ENCODE data around the gene TOLLIP. TPM values are rescaled to one million over a fixed set of nuclear protein-coding genes. Genes with fewer than 3 reads are reported as not detected.

TOLLIP gene
- polyA plus RNA-seq, 2 of the 4 experiments (the other 2 are of a cell fraction) = 26.5 to 37.9 TPM

- POLR2A ChIA-PET = no interaction called here
- ATAC-seq = no peak
- no peak for FAIRE-seq
- Histone ChIP-seq H3K9me3 (no peaks in the 10 kb centered on the region), H3K4me1 (no peaks in the 10 kb centered on the region), H3K4me3 (no peak overlapping the region), H3K27ac (no peak overlapping the region), H3K4me2 (no peak overlapping the region)
- no peak for DNase-seq (ENCODE audit: low read depth in 1 of 2, low spot score in 1 of 2)
- no peak for TF ChIP-seq ZC3H11A (IDR thresholded peaks at IDR 0.05)
- TF ChIP-seq FOSL2 (IDR thresholded peaks at IDR 0.05) = no peak
- no peak for TF ChIP-seq FOSL2 (CRISPR knock-in tag; IDR thresholded peaks at IDR 0.05)
- TF ChIP-seq, protein P1, sequence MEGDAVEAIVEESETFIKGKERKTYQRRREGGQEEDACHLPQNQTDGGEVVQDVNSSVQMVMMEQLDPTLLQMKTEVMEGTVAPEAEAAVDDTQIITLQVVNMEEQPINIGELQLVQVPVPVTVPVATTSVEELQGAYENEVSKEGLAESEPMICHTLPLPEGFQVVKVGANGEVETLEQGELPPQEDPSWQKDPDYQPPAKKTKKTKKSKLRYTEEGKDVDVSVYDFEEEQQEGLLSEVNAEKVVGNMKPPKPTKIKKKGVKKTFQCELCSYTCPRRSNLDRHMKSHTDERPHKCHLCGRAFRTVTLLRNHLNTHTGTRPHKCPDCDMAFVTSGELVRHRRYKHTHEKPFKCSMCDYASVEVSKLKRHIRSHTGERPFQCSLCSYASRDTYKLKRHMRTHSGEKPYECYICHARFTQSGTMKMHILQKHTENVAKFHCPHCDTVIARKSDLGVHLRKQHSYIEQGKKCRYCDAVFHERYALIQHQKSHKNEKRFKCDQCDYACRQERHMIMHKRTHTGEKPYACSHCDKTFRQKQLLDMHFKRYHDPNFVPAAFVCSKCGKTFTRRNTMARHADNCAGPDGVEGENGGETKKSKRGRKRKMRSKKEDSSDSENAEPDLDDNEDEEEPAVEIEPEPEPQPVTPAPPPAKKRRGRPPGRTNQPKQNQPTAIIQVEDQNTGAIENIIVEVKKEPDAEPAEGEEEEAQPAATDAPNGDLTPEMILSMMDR (IDR thresholded peaks at IDR 0.05) = no peak
- no peak for TF ChIP-seq ELK1 (IDR thresholded peaks at IDR 0.05; ENCODE audit: low read depth, low read length)
- TF ChIP-seq, protein P2, sequence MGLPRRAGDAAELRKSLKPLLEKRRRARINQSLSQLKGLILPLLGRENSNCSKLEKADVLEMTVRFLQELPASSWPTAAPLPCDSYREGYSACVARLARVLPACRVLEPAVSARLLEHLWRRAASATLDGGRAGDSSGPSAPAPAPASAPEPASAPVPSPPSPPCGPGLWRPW (IDR thresholded peaks at IDR 0.05) = no peak
- TF ChIP-seq HOXB13 (CRISPR knock-in tag; IDR thresholded peaks at IDR 0.05; ENCODE audit: low read depth) = no peak
- no peak for TF ChIP-seq TP53 (CRISPR knock-in tag; IDR thresholded peaks at IDR 0.05)
- no peak for TF ChIP-seq POLR2AphosphoS2 (conservative IDR thresholded peaks at IDR 0.05; ENCODE audit: low read length)
- TF ChIP-seq CBX8 (IDR thresholded peaks at IDR 0.05) = no peak
- TF ChIP-seq EHMT2 (IDR thresholded peaks at IDR 0.05; ENCODE audit: low read depth) = no peak
- TF ChIP-seq FOSB (CRISPR knock-in tag; IDR thresholded peaks at IDR 0.05) = no peak
- no peak for TF ChIP-seq CBX2 (IDR thresholded peaks at IDR 0.05; ENCODE audit: borderline replicate concordance, low read depth)
- no peak for TF ChIP-seq TFCP2L1 (CRISPR knock-in tag; IDR thresholded peaks at IDR 0.05)
- no peak for TF ChIP-seq JUNB (IDR thresholded peaks at IDR 0.05)
- no peak for TF ChIP-seq GATA3 (IDR thresholded peaks at IDR 0.05; ENCODE audit: borderline replicate concordance)
- no peak for TF ChIP-seq NR3C1 (IDR thresholded peaks at IDR 0.05)
- TF ChIP-seq ZSCAN20 (CRISPR knock-in tag; IDR thresholded peaks at IDR 0.05) = no peak
- TF ChIP-seq EHF (CRISPR knock-in tag; IDR thresholded peaks at IDR 0.05) = no peak
- TF ChIP-seq FOXS1 (CRISPR knock-in tag; IDR thresholded peaks at IDR 0.05) = no peak
- CTCF ChIA-PET = interaction anchor here (1.1 to 3.2 kb wide), 4 partner anchors 11 to 224 kb away, joined by 3 to 16 read pairs (median 6); no protein-coding TSS in a partner anchor
- whole genome bisulfite sequencing (ENCODE audit: missing lambda C conversion rate) = 95% methylated on average over 10 of the region's 10 CpGs
Measured at GRCh38 chr11:1292018-1292643, 17.3 kb downstream of the TOLLIP start.

DNA sequence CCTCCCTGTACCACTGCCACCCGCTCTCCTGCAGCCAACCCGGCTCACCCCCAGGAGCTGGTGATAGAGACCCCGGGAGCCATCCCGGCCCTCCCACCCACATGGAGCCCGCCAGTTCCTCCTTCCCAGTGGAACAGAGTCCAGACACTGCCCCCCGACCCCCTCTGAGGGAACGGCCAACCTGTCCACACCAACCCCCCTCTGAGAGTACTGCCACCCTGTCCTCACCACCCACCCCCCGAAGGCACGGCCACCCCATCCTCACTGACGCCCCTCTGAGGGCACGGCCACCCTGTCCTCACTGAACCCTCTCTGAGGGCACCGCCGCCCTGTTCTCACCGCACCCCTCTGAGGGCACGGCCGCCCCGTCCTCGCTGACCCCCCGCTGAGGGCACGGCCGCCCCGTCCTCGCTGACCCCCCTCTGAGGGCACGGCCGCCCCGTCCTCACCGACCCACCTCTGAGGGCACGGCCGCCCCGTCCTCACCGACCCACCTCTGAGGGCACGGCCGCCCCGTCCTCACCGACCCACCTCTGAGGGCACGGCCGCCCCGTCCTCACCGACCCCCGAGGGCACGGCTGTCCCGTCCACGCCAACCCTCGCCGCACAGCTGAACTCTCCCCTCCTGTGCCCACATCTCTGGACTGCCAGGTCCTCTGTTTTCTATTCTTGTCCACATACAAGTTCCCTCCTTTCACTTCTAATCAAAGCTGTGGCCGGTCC, 18.0 kb downstream of the TOLLIP start:
- TF ChIP-seq FOXS1 (CRISPR knock-in tag; IDR thresholded peaks at IDR 0.05) = no peak
- no peak for TF ChIP-seq SREBF2 (IDR thresholded peaks at IDR 0.05)
- no peak for TF ChIP-seq TFCP2L1 (CRISPR knock-in tag; IDR thresholded peaks at IDR 0.05)
- TF ChIP-seq JUNB (IDR thresholded peaks at IDR 0.05) = no peak
- no peak for TF ChIP-seq NR3C1 (IDR thresholded peaks at IDR 0.05)
- TF ChIP-seq POLR2AphosphoS2 (conservative IDR thresholded peaks at IDR 0.05; ENCODE audit: low read length) = no peak
- no peak for TF ChIP-seq RAD21 (conservative IDR thresholded peaks at IDR 0.05 in 1 of 2, IDR thresholded peaks at IDR 0.05 in 1 of 2)
- no peak for TF ChIP-seq PHF8 (IDR thresholded peaks at IDR 0.05; ENCODE audit: borderline replicate concordance, low read depth)
- TF ChIP-seq CHD4 (IDR thresholded peaks at IDR 0.05; ENCODE audit: borderline replicate concordance) = no peak
- TF ChIP-seq ELK1 (IDR thresholded peaks at IDR 0.05; ENCODE audit: low read depth, low read length) = no peak
- TF ChIP-seq, protein P3, sequence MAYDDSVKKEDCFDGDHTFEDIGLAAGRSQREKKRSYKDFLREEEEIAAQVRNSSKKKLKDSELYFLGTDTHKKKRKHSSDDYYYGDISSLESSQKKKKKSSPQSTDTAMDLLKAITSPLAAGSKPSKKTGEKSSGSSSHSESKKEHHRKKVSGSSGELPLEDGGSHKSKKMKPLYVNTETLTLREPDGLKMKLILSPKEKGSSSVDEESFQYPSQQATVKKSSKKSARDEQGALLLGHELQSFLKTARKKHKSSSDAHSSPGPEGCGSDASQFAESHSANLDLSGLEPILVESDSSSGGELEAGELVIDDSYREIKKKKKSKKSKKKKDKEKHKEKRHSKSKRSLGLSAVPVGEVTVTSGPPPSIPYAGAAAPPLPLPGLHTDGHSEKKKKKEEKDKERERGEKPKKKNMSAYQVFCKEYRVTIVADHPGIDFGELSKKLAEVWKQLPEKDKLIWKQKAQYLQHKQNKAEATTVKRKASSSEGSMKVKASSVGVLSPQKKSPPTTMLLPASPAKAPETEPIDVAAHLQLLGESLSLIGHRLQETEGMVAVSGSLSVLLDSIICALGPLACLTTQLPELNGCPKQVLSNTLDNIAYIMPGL (CRISPR knock-in tag; IDR thresholded peaks at IDR 0.05; ENCODE audit: borderline replicate concordance) = no peak
- ChIA-PET POLR2A (no interaction called here), CTCF (interaction anchor here (1.1 to 3.2 kb wide), 4 partner anchors 10 to 225 kb away, joined by 3 to 16 read pairs (median 6); no protein-coding TSS in a partner anchor)
- Histone ChIP-seq H3K4me2 (no peak overlapping the region), H3K27ac (no peak overlapping the region), H3K4me1 (no peaks in the 10 kb centered on the region), H3K4me3 (no peak overlapping the region), H3K9me3 (no peaks in the 10 kb centered on the region)
- no peak for ATAC-seq
- no peak for FAIRE-seq
- no peak for DNase-seq (ENCODE audit: low read depth in 1 of 2, low spot score in 1 of 2)
- WGBS (ENCODE audit: missing lambda C conversion rate) = 95% methylated on average over 25 of the region's 46 CpGs

Data from A549 (cell line).